Activated T-helper 1 cell treated with Interleukin-2 at 50 U/mL for 16 hours (primary cell): ENCODE measurements around the gene SIPA1.
"Not testable (repeated sequence)": the region's sequence is repeated elsewhere in the genome, so short reads cannot be mapped to it uniquely, and the experiment has no call there.

Experiments
- DNase-seq: peaks from one replicate; pipeline ENCODE4 v3.0.0-alpha.2; 2020; ENCODE audit warnings: low read depth

SIPA1 gene

GRCh38 chr11:65623177-65623576 lies 14.7 kb upstream of the SIPA1 start:
- no peak for DNase-seq

- DNase-seq = no peak
Measured at GRCh38 chr11:65623852-65624616, 13.9 kb upstream of the SIPA1 start.

- DNase-seq = no peak
Measured at GRCh38 chr11:65624931-65625627, 12.8 kb upstream of the SIPA1 start.

GRCh38 chr11:65625628-65626342 lies 12.1 kb upstream of the SIPA1 start:
- peak; percentile 37 for DNase-seq

- no peak for DNase-seq
Measured at GRCh38 chr11:65627202-65627601, 10.7 kb upstream of the SIPA1 start.

GRCh38 chr11:65629579-65629978 lies 8.3 kb upstream of the SIPA1 start:
- DNase-seq = no peak

GRCh38 chr11:65630215-65630614 lies 7.7 kb upstream of the SIPA1 start:
- DNase-seq = no peak

GRCh38 chr11:65633390-65634108 lies 4.4 kb upstream of the SIPA1 start:
- no peak for DNase-seq

- DNase-seq = no peak
Measured at GRCh38 chr11:65634109-65634436, 3.8 kb upstream of the SIPA1 start.

GRCh38 chr11:65634440-65634839 lies 3.5 kb upstream of the SIPA1 start:
- no peak for DNase-seq

GRCh38 chr11:65634905-65635731 lies 2.8 kb upstream of the SIPA1 start:
- DNase-seq = no peak

- no peak for DNase-seq
Measured at GRCh38 chr11:65636108-65637031, 1.5 kb upstream of the SIPA1 start.

GRCh38 chr11:65637032-65637557 lies 806 bp upstream of the SIPA1 start:
- DNase-seq = no peak

GRCh38 chr11:65639228-65639597 lies 1.3 kb downstream of the SIPA1 start:
- DNase-seq = not testable (repeated sequence)

- DNase-seq = peak; percentile 66
Measured at GRCh38 chr11:65639623-65640482, 2.0 kb downstream of the SIPA1 start.

GRCh38 chr11:65640483-65641296 lies 2.8 kb downstream of the SIPA1 start:
- peak; percentile 28 for DNase-seq

GRCh38 chr11:65641297-65642013 lies 3.6 kb downstream of the SIPA1 start:
- DNase-seq = no peak
